HEK293 (cell line): ENCODE data around the gene RD3L.

ENCODE experiments used
- CTCF ChIA-PET: fragments of 350-600 bp; formaldehyde crosslinking; extraction: SDS; loops from one replicate; lab custom pipeline; 2021; ENCODE audit warnings: antibody characterized with exemption; lab: Yijun Ruan, JAX
- POLR2A ChIA-PET: fragments of 300-600 bp; formaldehyde crosslinking; extraction: SDS; loops from one replicate; lab custom pipeline; 2020; ENCODE audit warnings: antibody characterized with exemption, inconsistent platforms; lab: Yijun Ruan, JAX
- H3K27ac ChIP-seq: fragments of 200-500 bp; sonication (Bioruptor generic); 2 replicates; pipeline ENCODE4 v1.5.1; 2014; ENCODE audit warnings: low read depth, low read length, control low read depth, inconsistent platforms; ENCODE audit errors: extremely low read depth
- H3K36me3 ChIP-seq, 2 experiments: fragments of 200-500 bp in 1 of 2; sonication (Bioruptor generic) in 1 of 2; 1 replicate in 1 of 2; 2 replicates in 1 of 2; pipeline ENCODE4 v1.5.1; 2014 to 2017; ENCODE audit warnings: inconsistent platforms in 2 of 2, low read length in 2 of 2; ENCODE audit not compliant: control insufficient read depth in 2 of 2, insufficient read depth in 1 of 2
- H3K4me1 ChIP-seq: fragments of 200-500 bp; sonication (Bioruptor generic); 2 replicates; pipeline ENCODE4 v1.5.1; 2014; ENCODE audit warnings: mild to moderate bottlenecking, low read length, inconsistent platforms; ENCODE audit not compliant: control insufficient read depth, insufficient read depth
- H3K4me3 ChIP-seq: 2 replicates; pipeline ENCODE4 v1.5.1; 2011; ENCODE audit warnings: low read depth, mild to moderate bottlenecking, control low read depth, low read length, moderate library complexity
- H3K9me3 ChIP-seq: fragments of 200-500 bp; sonication (Bioruptor generic); 2 replicates; pipeline ENCODE4 v1.5.1; 2014; ENCODE audit warnings: low read depth, low read length, inconsistent platforms; ENCODE audit not compliant: control insufficient read depth, insufficient read depth
- GFI1B ChIP-seq: fragments of 450-650 bp; formaldehyde crosslinking; IDR thresholded peaks from 2 replicates; pipeline ENCODE4 v1.5.1; 2016; ENCODE audit warnings: missing biosample characterization, missing genetic modification characterization
- KLF1 ChIP-seq: fragments of 450-650 bp; formaldehyde crosslinking; IDR thresholded peaks from 2 replicates; pipeline ENCODE4 v1.5.1; 2016; ENCODE audit warnings: missing biosample characterization, missing genetic modification characterization
- RBAK ChIP-seq: fragments of 450-650 bp; formaldehyde crosslinking; IDR thresholded peaks from 2 replicates; pipeline ENCODE4 v1.5.1; 2016; ENCODE audit warnings: missing biosample characterization, missing genetic modification characterization
- TRIM28 ChIP-seq: IDR thresholded peaks from 2 replicates; pipeline ENCODE4 v1.6.1; 2011; ENCODE audit warnings: low read length, control low read depth, borderline replicate concordance
- WT1 ChIP-seq: fragments of 450-650 bp; formaldehyde crosslinking; IDR thresholded peaks from 2 replicates; pipeline ENCODE4 v1.5.1; 2016; ENCODE audit warnings: missing biosample characterization, missing genetic modification characterization
- ZBTB10 ChIP-seq: fragments of 450-650 bp; formaldehyde crosslinking; IDR thresholded peaks from 2 replicates; pipeline ENCODE4 v1.5.1; 2016; ENCODE audit warnings: missing biosample characterization, missing genetic modification characterization
- ZBTB48 ChIP-seq: fragments of 450-650 bp; formaldehyde crosslinking; IDR thresholded peaks from 2 replicates; pipeline ENCODE4 v1.5.1; 2016; ENCODE audit warnings: missing biosample characterization, missing genetic modification characterization
- ZBTB8A ChIP-seq: fragments of 450-650 bp; formaldehyde crosslinking; IDR thresholded peaks from 2 replicates; pipeline ENCODE4 v1.5.1; 2016; ENCODE audit warnings: missing biosample characterization, missing genetic modification characterization
- ZFP3 ChIP-seq: fragments of 450-650 bp; formaldehyde crosslinking; IDR thresholded peaks from 2 replicates; pipeline ENCODE4 v1.5.1; 2016; ENCODE audit warnings: low read depth, missing biosample characterization, missing genetic modification characterization
- ZNF132 ChIP-seq: fragments of 450-650 bp; formaldehyde crosslinking; IDR thresholded peaks from 2 replicates; pipeline ENCODE4 v1.5.1; 2017; ENCODE audit warnings: missing biosample characterization, missing genetic modification characterization, borderline replicate concordance
- ZNF140 ChIP-seq: fragments of 450-650 bp; formaldehyde crosslinking; IDR thresholded peaks from 2 replicates; pipeline ENCODE4 v1.5.1; 2016; ENCODE audit warnings: missing biosample characterization, missing genetic modification characterization
- ZNF280D ChIP-seq: fragments of 450-650 bp; formaldehyde crosslinking; IDR thresholded peaks from 2 replicates; pipeline ENCODE4 v1.5.1; 2016; ENCODE audit warnings: missing biosample characterization, missing genetic modification characterization
- ZNF335 ChIP-seq: fragments of 450-650 bp; formaldehyde crosslinking; conservative IDR thresholded peaks from 2 replicates; pipeline ENCODE4 v1.5.1; 2016; ENCODE audit warnings: missing biosample characterization, missing genetic modification characterization
- ZNF488 ChIP-seq: fragments of 450-650 bp; formaldehyde crosslinking; IDR thresholded peaks from 2 replicates; pipeline ENCODE4 v1.5.1; 2016; ENCODE audit warnings: missing biosample characterization, missing genetic modification characterization
- ZNF501 ChIP-seq: fragments of 450-650 bp; formaldehyde crosslinking; IDR thresholded peaks from 2 replicates; pipeline ENCODE4 v1.5.1; 2016; ENCODE audit warnings: missing biosample characterization, missing genetic modification characterization
- ZNF549 ChIP-seq: fragments of 450-650 bp; IDR thresholded peaks from 2 replicates; pipeline ENCODE4 v1.5.1; 2018; ENCODE audit warnings: missing biosample characterization, missing genetic modification characterization, mild to moderate bottlenecking, inconsistent platforms, moderate library complexity
- ZNF561 ChIP-seq: fragments of 450-650 bp; IDR thresholded peaks from 2 replicates; pipeline ENCODE4 v1.5.1; 2018; ENCODE audit warnings: missing biosample characterization, missing genetic modification characterization, borderline replicate concordance
- ZNF596 ChIP-seq: fragments of 450-650 bp; IDR thresholded peaks from 2 replicates; pipeline ENCODE4 v1.5.0; 2018; ENCODE audit warnings: missing biosample characterization, mild to moderate bottlenecking, missing genetic modification characterization, moderate library complexity
- ZNF621 ChIP-seq: fragments of 450-650 bp; formaldehyde crosslinking; IDR thresholded peaks from 2 replicates; pipeline ENCODE4 v1.5.1; 2017; ENCODE audit warnings: missing biosample characterization, missing genetic modification characterization
- ZNF639 ChIP-seq: fragments of 450-650 bp; formaldehyde crosslinking; IDR thresholded peaks from 2 replicates; pipeline ENCODE4 v1.5.1; 2016; ENCODE audit warnings: missing biosample characterization, missing genetic modification characterization
- ZNF654 ChIP-seq: fragments of 450-650 bp; formaldehyde crosslinking; IDR thresholded peaks from 2 replicates; pipeline ENCODE4 v1.5.1; 2016; ENCODE audit warnings: low read depth, missing biosample characterization, missing genetic modification characterization
- ZNF664 ChIP-seq: fragments of 450-650 bp; formaldehyde crosslinking; IDR thresholded peaks from 2 replicates; pipeline ENCODE4 v1.5.1; 2016; ENCODE audit warnings: missing biosample characterization, missing genetic modification characterization
- ZNF843 ChIP-seq: fragments of 450-650 bp; formaldehyde crosslinking; IDR thresholded peaks from 2 replicates; pipeline ENCODE4 v1.5.1; 2016; ENCODE audit warnings: missing biosample characterization, missing genetic modification characterization

RD3L gene

GRCh38 chr14:103897075-103897947 lies 45.0 kb downstream of the RD3L start:
- POLR2A ChIA-PET, result no interaction called here

GRCh38 chr14:103896578-103896977 lies 45.8 kb downstream of the RD3L start:
- Histone ChIP-seq H3K4me3 (no peak overlapping the region), H3K36me3 (no peaks in the 10 kb centered on the region), H3K9me3 (no peaks in the 10 kb centered on the region), H3K27ac (no peak overlapping the region), H3K4me1 (no peaks in the 10 kb centered on the region)
- CTCF ChIA-PET, result no interaction called here
- TF ChIP-seq ZNF488 (no peak), ZBTB10 (tag by site-specific recombination) (no peak), ZBTB48 (tag by site-specific recombination) (no peak), KLF1 (tag by site-specific recombination) (no peak), ZNF621 (tag by site-specific recombination) (no peak), ZNF501 (tag by site-specific recombination) (no peak), ZNF843 (tag by site-specific recombination) (no peak), ZNF664 (tag by site-specific recombination) (no peak), GFI1B (no peak), ZNF140 (tag by site-specific recombination) (no peak), RBAK (tag by site-specific recombination) (no peak), ZNF596 (tag by site-specific recombination) (no peak)
- POLR2A ChIA-PET, result no interaction called here

More at GRCh38 chr14:103897075-103897947, 45.0 kb downstream of the RD3L start:
- CTCF ChIA-PET, result no interaction called here
- Histone ChIP-seq H3K27ac (no peak overlapping the region), H3K4me3 (no peak overlapping the region), H3K4me1 (no peaks in the 10 kb centered on the region), H3K36me3 (no peaks in the 10 kb centered on the region), H3K9me3 (no peaks in the 10 kb centered on the region)
- TF ChIP-seq ZNF561 (tag by site-specific recombination) (no peak), ZNF654 (tag by site-specific recombination) (no peak), TRIM28 (no peak), ZNF132 (no peak), ZBTB8A (tag by site-specific recombination) (no peak), ZNF596 (tag by site-specific recombination) (no peak), WT1 (no peak), ZNF335 (no peak), ZFP3 (tag by site-specific recombination) (no peak), ZNF549 (tag by site-specific recombination) (no peak), ZNF280D (no peak), ZNF639 (no peak)
